Left lung (tissue), 10 donors: ENCODE data around the gene KIAA1191. TPM values are rescaled to one million over a fixed set of nuclear protein-coding genes. Genes with fewer than 3 reads are reported as not detected.

Experiments used
- ATAC-seq: fragments of 200-7000 bp; cut with Tn5 transposase; one replicate; pipeline ENCODE4 v1.9.1; 2020; ENCODE audit warnings: moderate library complexity
- DNase-seq, 4 donors: peaks; one replicate each; pipeline ENCODE4 v3.0.0-alpha.2; 2013 to 2020
- H3K27ac ChIP-seq, 2 donors: fragments of 200-600 bp; sonication (generic) in 1 of 2; one replicate each; pipeline versions ENCODE4 v1.5.0 to v1.8.0; 2020 to 2021
- H3K27me3 ChIP-seq, 2 donors: fragments of 200-600 bp; sonication (generic) in 1 of 2; one replicate each; pipeline versions ENCODE4 v1.5.0 to v1.8.0; 2020 to 2021
- H3K36me3 ChIP-seq, 2 donors: fragments of 200-600 bp; sonication (generic) in 1 of 2; one replicate each; pipeline versions ENCODE4 v1.5.0 to v1.8.0; 2020 to 2021
- H3K4me1 ChIP-seq, 2 donors: fragments of 200-600 bp; one replicate each; pipeline ENCODE4 v1.8.0; 2021
- H3K4me3 ChIP-seq, 2 donors: fragments of 200-600 bp; sonication (generic) in 1 of 2; one replicate each; pipeline versions ENCODE4 v1.5.0 to v1.8.0; 2020 to 2021; ENCODE audit warnings: mild to moderate bottlenecking in 1 of 2
- H3K9me3 ChIP-seq, 2 donors: fragments of 200-600 bp; sonication (generic) in 1 of 2; one replicate each; pipeline versions ENCODE4 v1.5.0 to v1.8.0; 2020 to 2021
- intact Hi-C, 2 donors: fragments of 100-400 bp; cut with DNase I; formaldehyde crosslinking; loops; one replicate each; pipeline versions ENCODE4 v1.11.2 to v1.14.2; 2022
- polyA plus RNA-seq, 6 donors: library from polyadenylated mRNA; unstranded; fragments of 120-200 nt; gene quantifications; one replicate each; pipeline ENCODE4 v1.2.1, GENCODE V29; 2013; ENCODE audit not compliant: insufficient read length in 6 of 6
- total RNA-seq, 2 donors: library from RNA; stranded (reverse); fragmentation: NEBNext Ultra II Directional; extraction: Animal tissue kit (Norgen Biotek cat#: 25700); gene quantifications; one replicate each; pipeline ENCODE4 v1.2.1, GENCODE V29; 2021
- TF ChIP-seq, protein P1 (sequence below), 2 donors: fragments of 200-600 bp; sonication (generic) in 1 of 2; IDR thresholded peaks; one replicate each; pipeline versions ENCODE4 v1.5.0 to v1.8.0; 2021; ENCODE audit warnings: antibody characterized with exemption in 2 of 2
- donor health status: DM: no; HTN: yes; CAD: no.
- donor health status: DM: no; HTN: no; CAD: no.

KIAA1191 gene
- total and polyA plus RNA-seq, 8 donors, result 74.5 to 165 (median 157) TPM

DNA sequence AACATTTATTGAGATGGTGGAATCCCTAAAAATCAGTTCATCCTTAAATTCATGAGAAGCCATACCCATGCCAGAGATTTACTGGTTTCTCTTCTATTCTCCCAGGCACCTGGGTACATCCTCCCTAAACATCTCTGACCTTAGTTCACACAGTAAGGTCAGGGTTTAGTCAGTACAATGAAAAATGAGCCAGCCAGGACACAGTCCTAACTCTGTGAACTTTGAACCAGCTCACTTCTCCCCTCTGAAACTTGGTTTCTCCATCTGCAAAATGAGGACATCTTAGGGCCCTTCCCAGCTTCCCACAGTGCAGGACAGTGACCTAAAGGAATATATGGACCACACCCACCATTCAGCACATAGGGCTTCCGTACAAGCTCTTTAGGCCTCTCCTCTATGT, 24.9 kb upstream of the KIAA1191 start:
- H3K27ac ChIP-seq, result no peak overlapping the region
- DNase-seq (no peak), ATAC-seq (no peak)
- H3K4me3 ChIP-seq, result peak overlapping the region in 1 of 2 donors; percentile 96
- TF ChIP-seq, protein P1, sequence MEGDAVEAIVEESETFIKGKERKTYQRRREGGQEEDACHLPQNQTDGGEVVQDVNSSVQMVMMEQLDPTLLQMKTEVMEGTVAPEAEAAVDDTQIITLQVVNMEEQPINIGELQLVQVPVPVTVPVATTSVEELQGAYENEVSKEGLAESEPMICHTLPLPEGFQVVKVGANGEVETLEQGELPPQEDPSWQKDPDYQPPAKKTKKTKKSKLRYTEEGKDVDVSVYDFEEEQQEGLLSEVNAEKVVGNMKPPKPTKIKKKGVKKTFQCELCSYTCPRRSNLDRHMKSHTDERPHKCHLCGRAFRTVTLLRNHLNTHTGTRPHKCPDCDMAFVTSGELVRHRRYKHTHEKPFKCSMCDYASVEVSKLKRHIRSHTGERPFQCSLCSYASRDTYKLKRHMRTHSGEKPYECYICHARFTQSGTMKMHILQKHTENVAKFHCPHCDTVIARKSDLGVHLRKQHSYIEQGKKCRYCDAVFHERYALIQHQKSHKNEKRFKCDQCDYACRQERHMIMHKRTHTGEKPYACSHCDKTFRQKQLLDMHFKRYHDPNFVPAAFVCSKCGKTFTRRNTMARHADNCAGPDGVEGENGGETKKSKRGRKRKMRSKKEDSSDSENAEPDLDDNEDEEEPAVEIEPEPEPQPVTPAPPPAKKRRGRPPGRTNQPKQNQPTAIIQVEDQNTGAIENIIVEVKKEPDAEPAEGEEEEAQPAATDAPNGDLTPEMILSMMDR (IDR thresholded peaks at IDR 0.05), result no peak
- H3K4me1 ChIP-seq, result peaks cover 10 to 49% of the 10 kb centered on the region in 2 donors
- intact Hi-C loops, result no loop called here
- no peaks in the 10 kb centered on the region for H3K27me3 ChIP-seq
- H3K36me3 ChIP-seq, result peaks cover 0 to 56% of the 10 kb centered on the region in 2 donors
- H3K9me3 ChIP-seq, result no peaks in the 10 kb centered on the region

- H3K4me3 ChIP-seq, result no peak overlapping the region
- H3K27ac ChIP-seq, result no peak overlapping the region
- intact Hi-C loops, result no loop called here
- H3K36me3 ChIP-seq, result peaks cover 0 to 46% of the 10 kb centered on the region in 2 donors
- TF ChIP-seq, protein P1 (IDR thresholded peaks at IDR 0.05), result no peak
- DNase-seq, result no peak
- H3K9me3 ChIP-seq, result no peaks in the 10 kb centered on the region
- no peak for ATAC-seq
- H3K27me3 ChIP-seq, result no peaks in the 10 kb centered on the region
- H3K4me1 ChIP-seq, result peaks cover 10 to 37% of the 10 kb centered on the region in 2 donors
These were observed 23.4 kb upstream of the KIAA1191 start for GRCh38 chr5:176384991-176385390.

DNA sequence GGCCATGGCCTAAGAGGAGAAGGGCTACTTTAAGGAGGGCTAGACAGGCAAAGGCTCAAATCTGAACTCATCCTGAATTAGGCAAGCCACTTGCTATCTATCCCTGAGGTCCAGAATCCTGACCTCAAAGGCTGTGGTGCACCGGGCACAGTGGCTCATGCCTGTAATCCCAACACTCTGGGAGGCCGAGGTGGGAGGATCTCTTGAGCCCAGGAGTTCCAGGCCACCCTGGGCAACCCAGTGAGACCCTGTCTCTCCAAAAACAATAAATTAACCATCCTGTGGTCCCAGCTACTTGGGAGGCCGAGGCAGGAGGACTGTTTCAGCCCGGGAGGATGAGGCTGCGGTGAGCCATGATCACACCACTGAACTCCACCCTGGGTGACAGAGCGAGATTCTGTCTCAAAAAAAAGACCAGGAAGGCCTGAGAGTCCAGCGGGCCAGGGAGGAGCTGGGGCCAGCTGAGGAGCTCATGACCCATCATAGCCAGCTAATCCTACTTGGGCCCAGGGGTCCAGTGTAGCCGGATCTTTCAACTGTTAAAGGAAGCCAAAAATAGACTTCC, 22.9 kb upstream of the KIAA1191 start:
- peaks cover 10 to 31% of the 10 kb centered on the region in 2 donors for H3K4me1 ChIP-seq
- H3K27ac ChIP-seq, result no peak overlapping the region
- H3K36me3 ChIP-seq, result peaks cover 0 to 51% of the 10 kb centered on the region in 2 donors
- DNase-seq (no peak), ATAC-seq (no peak)
- no peaks in the 10 kb centered on the region for H3K9me3 ChIP-seq
- H3K27me3 ChIP-seq, result no peaks in the 10 kb centered on the region
- intact Hi-C loops, result no loop called here
- H3K4me3 ChIP-seq, result no peak overlapping the region
- TF ChIP-seq, protein P1 (IDR thresholded peaks at IDR 0.05), result no peak

DNA sequence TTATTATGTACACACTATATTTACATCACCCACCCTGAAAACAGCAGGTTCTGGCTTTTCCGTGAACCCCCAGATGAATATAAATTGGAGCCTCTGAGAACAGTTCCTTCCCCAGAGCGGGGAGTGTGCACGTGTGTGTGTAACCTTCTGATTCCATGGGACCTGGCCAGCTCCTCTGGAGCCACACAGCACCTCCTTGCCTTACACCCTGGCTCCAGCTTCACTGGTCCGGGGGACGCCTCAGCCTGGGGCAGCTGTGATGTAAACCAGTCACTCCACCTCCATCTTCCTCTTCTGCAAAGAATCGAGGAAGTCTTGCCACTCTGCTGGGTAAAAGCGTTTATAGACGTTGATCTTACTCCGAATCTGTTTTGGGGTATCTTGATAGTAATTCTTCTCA, 22.4 kb upstream of the KIAA1191 start:
- Histone ChIP-seq H3K9me3 (no peaks in the 10 kb centered on the region), H3K27me3 (no peaks in the 10 kb centered on the region), H3K36me3 (peaks cover 0 to 51% of the 10 kb centered on the region in 2 donors), H3K27ac (no peak overlapping the region), H3K4me3 (no peak overlapping the region), H3K4me1 (peaks cover 10 to 30% of the 10 kb centered on the region in 2 donors)
- ATAC-seq (no peak), DNase-seq (no peak)
- intact Hi-C loops, result no loop called here
- TF ChIP-seq, protein P1 (IDR thresholded peaks at IDR 0.05), result no peak

DNA sequence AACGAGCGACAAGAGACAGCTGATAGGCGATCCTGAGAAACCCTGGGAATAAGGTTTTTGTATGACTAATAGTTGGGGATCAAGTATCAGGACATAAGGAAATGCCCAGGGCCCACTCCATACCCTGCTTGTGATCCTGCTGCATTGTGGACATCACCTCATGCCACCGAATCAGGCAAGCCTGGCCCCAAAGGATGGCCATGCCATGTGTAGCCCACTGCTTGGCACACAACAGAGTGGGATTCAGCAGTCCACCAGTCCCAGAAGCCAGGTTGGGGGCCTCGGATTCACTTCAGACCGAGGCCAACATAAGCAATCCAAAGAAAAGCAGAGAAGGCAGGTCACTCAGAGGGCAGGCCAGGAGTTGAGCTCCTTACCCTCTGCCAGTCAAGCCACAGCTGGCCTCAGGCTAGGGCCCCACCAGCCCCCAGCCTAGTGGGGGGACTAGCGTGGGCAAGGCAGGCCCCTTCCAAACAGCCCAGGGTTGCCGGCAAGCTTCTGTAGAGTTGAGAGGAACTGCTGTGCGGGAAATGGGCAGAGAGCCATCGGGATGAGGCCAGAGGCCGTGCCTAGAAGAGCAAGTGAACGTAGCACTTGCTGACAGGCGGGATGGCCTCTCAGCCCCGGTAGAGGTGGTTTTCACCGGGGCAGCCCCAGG, 21.8 kb upstream of the KIAA1191 start:
- H3K36me3 ChIP-seq, result peaks cover 0 to 51% of the 10 kb centered on the region in 2 donors
- no peak for DNase-seq
- peaks cover 10 to 30% of the 10 kb centered on the region in 2 donors for H3K4me1 ChIP-seq
- no peak for ATAC-seq
- no peak overlapping the region for H3K27ac ChIP-seq
- H3K4me3 ChIP-seq, result no peak overlapping the region
- TF ChIP-seq, protein P1 (IDR thresholded peaks at IDR 0.05), result no peak
- H3K27me3 ChIP-seq, result no peaks in the 10 kb centered on the region
- H3K9me3 ChIP-seq, result no peaks in the 10 kb centered on the region
- intact Hi-C loops, result no loop called here
